B cell (primary cell): Measurements from ENCODE around the gene KHDC3L. TPM values are rescaled to one million over a fixed set of nuclear protein-coding genes. Genes with fewer than 3 reads are reported as not detected.

Experiments
- ATAC-seq: fragments of 200-7000 bp; cut with Tn5 transposase; one replicate; pipeline ENCODE4 v1.10.0; 2021; ENCODE audit warnings: low read depth, mild to moderate bottlenecking, moderate number of reproducible peaks, moderate library complexity
- CTCF ChIA-PET: fragments of 350-600 bp; sonication (Branson Sonifier 250); formaldehyde crosslinking; loops from one replicate; lab custom pipeline; 2021; ENCODE audit warnings: antibody characterized with exemption, inconsistent platforms; lab: Charles Lee
- POLR2A ChIA-PET: fragments of 350-600 bp; sonication (Branson Sonifier 250); formaldehyde crosslinking; loops from one replicate; lab custom pipeline; 2021; ENCODE audit warnings: antibody characterized with exemption; lab: Charles Lee
- DNase-seq: peaks from one replicate; pipeline ENCODE4 v3.0.0; 2013
- H2AFZ ChIP-seq: 2 replicates; pipeline ENCODE4 v1.6.1; 2012; ENCODE audit warnings: mild to moderate bottlenecking, low read depth, low read length; ENCODE audit not compliant: insufficient read depth, poor library complexity, severe bottlenecking
- H3K27ac ChIP-seq, 2 donors: 1 replicate in 1 of 2; 2 replicates in 1 of 2; pipeline ENCODE4 v1.5.1; 2012 to 2013; ENCODE audit warnings: low read length in 2 of 2, mild to moderate bottlenecking in 2 of 2, moderate library complexity in 1 of 2
- H3K27me3 ChIP-seq, 4 experiments: fragments of 200-600 bp in 1 of 4; sonication (generic) in 1 of 4; replicated peaks in 1 of 4; 1 replicate in 2 of 4; 2 replicates in 2 of 4; pipeline versions ENCODE4 v1.6.1 to v1.7.0; 2013 to 2016; ENCODE audit warnings: low read length in 3 of 4, mild to moderate bottlenecking in 2 of 4, mixed read lengths in 1 of 4, moderate library complexity in 1 of 4; ENCODE audit not compliant: insufficient read depth in 4 of 4, control insufficient read depth in 3 of 4; ENCODE audit errors: control extremely low read depth in 1 of 4
- H3K36me3 ChIP-seq, 2 experiments: replicated peaks in 1 of 2; 1 replicate in 1 of 2; 2 replicates in 1 of 2; pipeline versions ENCODE4 v1.6.1 to v1.7.1; 2013; ENCODE audit warnings: low read length in 1 of 2; ENCODE audit not compliant: insufficient read depth in 2 of 2, control insufficient read depth in 1 of 2; ENCODE audit errors: control extremely low read depth in 1 of 2, extremely low read depth in 1 of 2
- H3K4me1 ChIP-seq, 2 donors: fragments of 200-600 bp in 1 of 2; sonication (generic) in 1 of 2; 1 replicate in 1 of 2; 2 replicates in 1 of 2; pipeline versions ENCODE4 v1.5.1 to v1.6.1; 2013 to 2017; ENCODE audit warnings: low read length in 2 of 2; ENCODE audit not compliant: control insufficient read depth in 2 of 2, insufficient read depth in 2 of 2
- H3K4me2 ChIP-seq: replicated peaks from 2 replicates; pipeline ENCODE3; 2012; ENCODE audit warnings: mild to moderate bottlenecking, low read depth, low read length; ENCODE audit not compliant: poor library complexity, severe bottlenecking
- H3K4me3 ChIP-seq, 5 experiments: fragments of 200-600 bp in 1 of 5; sonication (generic) in 1 of 5; 1 replicate in 3 of 5; 2 replicates in 2 of 5; pipeline versions ENCODE4 v1.5.1 to v1.7.0; 2011 to 2016; ENCODE audit warnings: low read length in 4 of 5, mild to moderate bottlenecking in 4 of 5, low read depth in 2 of 5, control low read depth in 1 of 5, moderate library complexity in 1 of 5; ENCODE audit not compliant: insufficient read depth in 1 of 5; ENCODE audit errors: control extremely low read depth in 1 of 5, extremely low read depth in 1 of 5
- H3K79me2 ChIP-seq: fragments of 200-600 bp; sonication (generic); one replicate; pipeline ENCODE4 v1.6.0; 2016; ENCODE audit warnings: low read length; ENCODE audit not compliant: control insufficient read depth, insufficient read depth
- H3K9ac ChIP-seq: fragments of 200-600 bp; sonication (generic); 2 replicates; pipeline ENCODE4 v1.6.1; 2017; ENCODE audit warnings: mild to moderate bottlenecking, low read length, moderate library complexity
- H3K9me3 ChIP-seq, 3 donors: one replicate each; pipeline versions ENCODE4 v1.6.1 to v1.7.1; 2013; ENCODE audit warnings: low read length in 2 of 3; ENCODE audit not compliant: control insufficient read depth in 2 of 3, insufficient read depth in 1 of 3; ENCODE audit errors: control extremely low read depth in 1 of 3
- H4K20me1 ChIP-seq: 2 replicates; pipeline ENCODE4 v1.6.0; 2012; ENCODE audit warnings: mild to moderate bottlenecking, low read length; ENCODE audit not compliant: insufficient read depth, control insufficient read depth, poor library complexity, severe bottlenecking
- H3K27ac Mint-ChIP-seq: one replicate; pipeline ENCODE4 v1.8.0; 2021; ENCODE audit warnings: mixed read lengths
- H3K27me3 Mint-ChIP-seq: one replicate; pipeline ENCODE4 v1.8.0; 2021; ENCODE audit warnings: mixed read lengths
- H3K4me1 Mint-ChIP-seq: one replicate; pipeline ENCODE4 v1.8.0; 2021; ENCODE audit warnings: mixed read lengths
- H3K4me3 Mint-ChIP-seq: one replicate; pipeline ENCODE4 v1.8.0; 2021; ENCODE audit warnings: mixed read lengths
- H3K9me3 Mint-ChIP-seq: one replicate; pipeline ENCODE4 v1.8.0; 2022; ENCODE audit warnings: mixed read lengths; ENCODE audit not compliant: insufficient read depth
- CTCF ChIP-seq: fragments of 200-600 bp; IDR thresholded peaks from one replicate; pipeline ENCODE4 v1.8.0; 2022; ENCODE audit warnings: antibody characterized with exemption, mild to moderate bottlenecking
- EZH2 ChIP-seq: IDR thresholded peaks from 2 replicates; pipeline ENCODE4 v1.6.1; 2012; ENCODE audit warnings: borderline replicate concordance, low read depth, mild to moderate bottlenecking, moderate library complexity, low read length; ENCODE audit not compliant: insufficient read depth, poor library complexity, severe bottlenecking
- WGBS: methylation state at CpG from one replicate; pipeline ENCODE4 v1.1.5; 2013; ENCODE audit warnings: missing lambda C conversion rate; ENCODE audit not compliant: insufficient coverage; 5-methylcytosine and 5-hydroxymethylcytosine counted together
- intact Hi-C: fragments of 100-400 bp; cut with micrococcal nuclease; formaldehyde crosslinking; loops from one replicate; pipeline ENCODE4 v1.10.0; 2022
- polyA plus RNA-seq: library from polyadenylated mRNA; depleted of rRNA; stranded (reverse); fragments of >200 nt; gene quantifications from 2 replicates; pipeline ENCODE4 v1.2.3, GENCODE V29; 2012
- total RNA-seq, 2 donors: library from RNA; stranded (reverse); fragments of 120-200 nt in 1 of 2; gene quantifications; 1 replicate in 1 of 2; 2 replicates in 1 of 2; pipeline versions ENCODE4 v1.2.3 to v1.2.4, GENCODE V29; 2013 to 2022

The KHDC3L gene
- total and polyA plus RNA-seq, 2 donors (not counting 1 experiment from before 2014, with no cell fraction given), result not detected

- Histone ChIP-seq H3K4me1 (no peaks in the 10 kb centered on the region), H3K9me3 (no peaks in the 10 kb centered on the region), H3K4me3 (no peak overlapping the region), H3K9ac (no peak overlapping the region), H3K4me2 (no peak overlapping the region), H4K20me1 (no peaks in the 10 kb centered on the region), H3K27ac (no peak overlapping the region), H3K79me2 (no peaks in the 10 kb centered on the region), H3K27me3 (peaks cover 0 to 6% (median 0%) of the 10 kb centered on the region in 4 experiments), H2AFZ (no peak overlapping the region), H3K36me3 (no peaks in the 10 kb centered on the region)
- no peaks in the 10 kb centered on the region for H3K9me3 Mint-ChIP-seq
- CTCF ChIA-PET, result interaction anchor here (0.7 to 6.0 kb wide), 11 partner anchors 19 to 1929 kb away, joined by 3 to 82 read pairs (median 3); no protein-coding TSS in a partner anchor
- peaks cover 39% of the 10 kb centered on the region for H3K27me3 Mint-ChIP-seq
- POLR2A ChIA-PET, result interaction anchor here (0.6 kb wide), 1 partner anchor 9 kb away, joined by 6 read pairs; no protein-coding TSS in a partner anchor
- intact Hi-C loops, result loop anchor here (5.0 kb wide), 1 partner anchor 196 kb away; no protein-coding TSS in a partner anchor
- no peak overlapping the region for H3K27ac Mint-ChIP-seq
- no peaks in the 10 kb centered on the region for H3K4me1 Mint-ChIP-seq
- DNase-seq (no peak), ATAC-seq (no peak)
- WGBS, result no CpG with 5 or more reads among the region's 3 CpGs
- TF ChIP-seq CTCF, result no peak
- no peak for TF ChIP-seq EZH2
- no peak overlapping the region for H3K4me3 Mint-ChIP-seq
Measured at GRCh38 chr6:73328790-73329189, 33.7 kb upstream of the KHDC3L start.

GRCh38 chr6:73329201-73329600 lies 33.3 kb upstream of the KHDC3L start:
- no peaks in the 10 kb centered on the region for H3K4me1 Mint-ChIP-seq
- ChIA-PET POLR2A (no interaction called here), CTCF (interaction anchor here (0.8 to 6.0 kb wide), 5 partner anchors 23 to 1929 kb away, joined by 3 to 82 read pairs (median 3); no protein-coding TSS in a partner anchor)
- H3K4me3 ChIP-seq, result no peak overlapping the region
- H3K9me3 Mint-ChIP-seq, result no peaks in the 10 kb centered on the region
- ATAC-seq (no peak), DNase-seq (no peak)
- H3K9ac ChIP-seq, result no peak overlapping the region
- intact Hi-C loops, result loop anchor here (5.0 kb wide), 1 partner anchor 197 kb away; no protein-coding TSS in a partner anchor
- H2AFZ ChIP-seq, result no peak overlapping the region
- no peak overlapping the region for H3K27ac Mint-ChIP-seq
- H3K36me3 ChIP-seq, result no peaks in the 10 kb centered on the region
- no peak overlapping the region for H3K4me2 ChIP-seq
- H4K20me1 ChIP-seq, result no peaks in the 10 kb centered on the region
- H3K27ac ChIP-seq, result no peak overlapping the region
- H3K9me3 ChIP-seq, result no peaks in the 10 kb centered on the region
- TF ChIP-seq EZH2 (no peak), CTCF (no peak)
- H3K27me3 Mint-ChIP-seq, result peaks cover 39% of the 10 kb centered on the region
- H3K27me3 ChIP-seq, result peaks cover 0 to 6% (median 0%) of the 10 kb centered on the region in 4 experiments
- no peaks in the 10 kb centered on the region for H3K4me1 ChIP-seq
- H3K79me2 ChIP-seq, result no peaks in the 10 kb centered on the region
- H3K4me3 Mint-ChIP-seq, result no peak overlapping the region
- 61% methylated on average over 2 of the region's 3 CpGs for WGBS
